Thyroid gland (tissue), 4 donors: ENCODE data around the gene NBDY.

Experiments
- CTCF ChIP-seq, 6 experiments: fragments of 200-600 bp in 3 of 6; fragments of 450-650 bp in 3 of 6; sonication (generic) in 3 of 6; IDR thresholded peaks; one replicate each; pipeline ENCODE4 v1.5.1; 2016 to 2019; ENCODE audit warnings: antibody characterized with exemption in 6 of 6, mild to moderate bottlenecking in 2 of 6, inconsistent platforms in 1 of 6, moderate library complexity in 1 of 6
- POLR2A ChIP-seq, 2 donors: fragments of 450-650 bp; IDR thresholded peaks; one replicate each; pipeline ENCODE4 v1.6.1; 2017; ENCODE audit warnings: antibody characterized with exemption in 2 of 2, mild to moderate bottlenecking in 2 of 2, moderate library complexity in 1 of 2

DNA sequence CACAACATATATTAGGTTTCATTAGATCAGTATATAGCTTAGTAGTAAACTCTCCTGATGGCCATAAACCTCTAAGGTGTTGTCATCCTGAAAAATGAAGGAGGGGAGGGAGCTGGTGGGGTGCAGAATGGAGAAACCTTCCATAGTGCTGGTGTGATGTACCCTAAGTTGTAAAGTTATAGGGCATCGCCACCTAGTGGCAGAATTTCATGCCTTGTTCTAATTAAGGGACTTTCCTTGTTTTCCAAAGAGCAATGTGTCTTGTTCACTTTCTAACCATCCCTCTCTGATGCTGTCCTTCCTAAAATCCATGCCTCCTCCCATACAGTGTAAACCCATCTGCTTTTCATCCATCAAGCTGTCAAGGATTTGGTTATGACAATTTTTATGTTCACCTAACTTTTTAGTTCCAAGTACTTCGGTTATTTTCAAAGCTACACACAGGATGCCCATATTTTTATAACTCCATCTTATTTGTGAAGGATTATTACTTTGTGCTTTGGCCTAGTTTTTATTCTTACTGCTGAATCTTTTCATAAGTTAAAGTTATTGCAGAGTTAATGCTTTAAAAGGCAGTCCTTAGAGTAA is 4.5 kb downstream of the NBDY start:
- TF ChIP-seq CTCF (IDR thresholded peaks at IDR 0.05) (peak; percentile 22 to 56 (median 38)), POLR2A (IDR thresholded peaks at IDR 0.05) (no peak)
